Activated gamma-delta T cell treated with Interleukin-2 at 50 U/mL for 16 hours (primary cell): ENCODE measurements around the gene SERPINB10.

ENCODE experiments used
- DNase-seq: peaks from one replicate; pipeline ENCODE4 v3.0.0-alpha.2; 2020

The SERPINB10 gene, protein sequence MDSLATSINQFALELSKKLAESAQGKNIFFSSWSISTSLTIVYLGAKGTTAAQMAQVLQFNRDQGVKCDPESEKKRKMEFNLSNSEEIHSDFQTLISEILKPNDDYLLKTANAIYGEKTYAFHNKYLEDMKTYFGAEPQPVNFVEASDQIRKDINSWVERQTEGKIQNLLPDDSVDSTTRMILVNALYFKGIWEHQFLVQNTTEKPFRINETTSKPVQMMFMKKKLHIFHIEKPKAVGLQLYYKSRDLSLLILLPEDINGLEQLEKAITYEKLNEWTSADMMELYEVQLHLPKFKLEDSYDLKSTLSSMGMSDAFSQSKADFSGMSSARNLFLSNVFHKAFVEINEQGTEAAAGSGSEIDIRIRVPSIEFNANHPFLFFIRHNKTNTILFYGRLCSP

DNA sequence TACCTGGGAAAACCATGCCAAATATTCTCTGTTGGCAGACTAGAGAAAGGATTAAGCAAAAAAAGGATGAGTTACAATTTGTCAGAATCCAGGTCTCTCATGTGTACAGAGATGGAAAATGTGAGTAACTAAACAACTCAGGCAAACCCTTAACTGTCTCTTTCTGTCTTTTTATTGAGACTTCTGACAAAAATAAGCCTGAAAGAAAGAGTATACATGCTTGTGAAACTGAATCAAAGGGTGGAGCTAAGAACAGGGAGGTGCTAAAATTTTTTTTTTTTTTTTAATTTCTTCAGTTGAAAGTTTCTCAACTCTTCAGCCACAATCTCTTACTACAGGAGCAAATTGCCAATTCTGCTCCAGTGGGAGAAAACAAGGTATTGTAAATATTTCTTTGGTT, at the start of gene SERPINB10:
Gene SERPINB10 (plus strand): TSS at position 295 of the 400 bp plus-strand sequence. CDS start 7,553 bp downstream, outside the sequence.
- no peak for DNase-seq

DNA sequence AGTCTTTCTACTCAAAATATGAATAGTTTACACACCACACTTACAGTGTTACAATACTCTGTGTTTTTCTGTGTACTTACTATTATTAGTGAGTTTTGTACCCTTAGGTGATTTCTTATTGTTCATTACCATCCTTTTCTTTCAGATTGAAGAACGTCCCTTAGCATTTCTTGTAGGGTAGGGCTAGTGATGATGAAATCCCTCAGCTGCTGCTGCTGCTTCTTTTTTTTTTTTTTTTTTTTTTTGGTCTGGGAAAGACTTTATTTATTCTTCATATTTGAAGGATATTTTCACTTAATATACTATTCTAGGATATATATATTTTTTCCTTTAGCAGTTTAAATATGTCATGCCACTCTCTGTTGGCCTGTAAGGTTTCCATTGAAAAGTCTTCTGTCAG, 49.3 kb upstream of the SERPINB10 start:
- no peak for DNase-seq

DNA sequence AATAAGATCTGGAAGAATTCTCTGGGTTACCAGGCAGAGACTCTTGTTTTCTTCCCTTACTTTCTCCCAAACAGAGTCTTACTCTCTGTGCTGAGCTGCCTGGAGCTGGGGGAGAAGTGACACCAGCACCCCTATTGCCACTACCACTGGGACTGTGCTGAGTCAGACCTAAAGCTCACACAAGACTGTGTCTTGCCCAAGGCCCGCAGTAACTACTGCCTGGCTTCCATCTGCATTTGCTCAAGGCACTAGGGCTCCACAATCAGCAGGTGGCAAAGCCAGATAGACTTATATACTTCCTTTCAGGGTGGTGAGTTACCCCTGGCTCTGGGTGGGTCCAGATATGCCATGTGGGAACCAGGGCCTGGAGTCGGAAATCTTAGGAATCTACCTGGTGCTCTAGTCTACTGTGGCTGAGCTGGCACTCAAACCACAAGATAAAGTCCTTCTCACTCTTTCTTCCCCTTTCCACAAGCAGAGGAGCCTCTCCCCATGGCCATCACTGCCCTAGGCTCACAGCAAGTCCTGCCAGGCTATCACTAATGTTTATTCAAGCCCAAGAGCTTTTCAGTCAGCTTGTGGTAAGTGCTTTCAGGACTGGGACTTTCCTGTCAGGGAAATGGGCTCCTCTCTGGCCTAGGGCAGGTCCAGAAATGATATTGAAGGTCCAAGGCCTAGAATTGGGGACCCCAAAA, 47.8 kb upstream of the SERPINB10 start:
- no peak for DNase-seq

DNA sequence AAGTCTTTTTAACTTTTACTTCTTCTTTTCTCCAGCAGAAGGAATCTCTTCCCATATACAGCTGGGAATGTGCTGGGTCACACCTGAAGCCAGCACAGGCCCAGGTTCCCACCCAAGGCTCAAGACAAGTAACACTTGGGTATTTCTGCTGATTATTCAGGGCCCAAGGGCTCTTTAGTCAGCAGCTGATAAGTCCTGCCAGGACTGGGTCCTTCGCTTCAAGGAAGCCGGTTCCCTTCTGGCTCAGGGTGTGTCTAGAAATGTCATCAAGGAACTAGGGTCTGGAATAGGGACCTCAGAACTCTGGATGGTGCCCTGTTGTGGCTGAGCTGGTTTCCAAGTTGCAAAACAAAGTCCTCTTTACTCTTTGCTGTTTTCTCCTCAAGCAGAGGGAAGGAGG, 47.2 kb upstream of the SERPINB10 start:
- DNase-seq = no peak

DNA sequence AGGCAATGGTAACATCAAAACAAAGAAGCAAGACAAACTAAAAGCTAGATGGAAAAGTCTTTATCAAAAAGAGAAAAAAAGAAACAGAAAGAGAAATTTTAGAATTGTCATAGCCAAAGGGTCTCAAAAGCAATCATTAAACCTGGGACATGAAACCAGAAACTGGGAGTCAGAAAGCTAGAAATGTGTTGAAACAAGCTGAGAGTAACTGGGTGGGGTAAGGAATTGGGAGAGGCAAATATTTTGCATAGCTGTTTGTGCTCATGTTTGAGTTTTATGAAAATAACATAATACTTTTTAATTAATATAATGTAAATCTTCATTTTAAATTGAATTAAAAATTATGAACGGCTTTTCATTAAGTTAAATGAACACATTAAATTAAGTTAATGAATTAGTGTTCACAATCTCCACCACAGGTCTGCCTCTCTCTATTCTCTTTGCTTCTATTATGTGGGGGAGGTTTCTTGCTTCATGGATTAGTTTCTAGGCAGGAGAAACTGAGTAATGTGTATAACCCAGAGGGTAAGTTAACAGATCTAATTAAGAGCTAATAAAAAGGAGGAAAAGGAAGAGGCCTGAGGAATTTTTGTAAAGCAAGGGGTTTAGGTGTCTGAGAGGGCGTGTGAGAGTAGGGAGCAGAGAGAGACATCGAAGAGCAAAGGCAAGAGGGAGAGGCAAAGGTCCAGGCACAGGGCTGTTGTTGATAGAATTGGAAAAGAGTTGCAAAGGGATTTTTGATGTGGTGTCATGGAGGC, 40.2 kb upstream of the SERPINB10 start:
- no peak for DNase-seq

DNA sequence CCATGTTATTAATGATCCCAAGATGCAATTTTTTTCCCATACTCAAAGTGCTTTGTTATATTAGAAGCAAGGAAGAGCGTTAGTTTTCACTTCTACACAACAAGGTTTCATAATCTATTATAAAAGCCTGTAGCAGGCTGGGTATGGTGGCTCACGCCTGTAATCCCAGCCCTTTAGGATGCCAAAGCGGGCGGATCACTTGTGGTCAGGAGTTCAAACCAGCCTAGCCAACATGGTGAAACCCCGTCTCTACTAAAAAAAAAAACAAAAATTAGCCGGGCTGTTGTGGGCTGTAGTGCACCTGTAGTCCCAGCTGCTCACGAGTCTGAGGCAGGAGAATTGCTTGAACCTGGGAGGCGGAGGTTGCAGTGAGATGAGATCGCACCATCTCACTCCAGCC, 39.2 kb upstream of the SERPINB10 start:
- no peak for DNase-seq

DNA sequence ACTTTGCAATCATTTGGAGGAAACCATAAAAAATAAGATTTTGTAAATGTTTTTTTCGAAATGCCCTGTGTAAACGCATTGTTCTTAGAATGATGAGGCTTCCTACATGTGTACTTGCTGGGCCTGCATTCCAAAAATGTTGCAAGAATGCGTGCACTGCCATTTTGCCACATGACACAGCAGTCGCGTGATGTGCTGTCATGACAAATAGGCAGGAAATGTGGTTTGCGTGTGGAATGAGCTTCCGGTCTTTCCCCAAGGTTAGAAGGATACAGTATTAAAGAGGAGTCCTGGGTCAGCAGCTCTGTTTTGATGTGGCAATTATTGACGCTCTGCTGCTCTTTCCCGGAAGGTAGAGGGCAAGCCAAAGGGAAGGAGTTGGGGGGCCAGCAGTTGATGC, 38.4 kb upstream of the SERPINB10 start:
- no peak for DNase-seq

DNA sequence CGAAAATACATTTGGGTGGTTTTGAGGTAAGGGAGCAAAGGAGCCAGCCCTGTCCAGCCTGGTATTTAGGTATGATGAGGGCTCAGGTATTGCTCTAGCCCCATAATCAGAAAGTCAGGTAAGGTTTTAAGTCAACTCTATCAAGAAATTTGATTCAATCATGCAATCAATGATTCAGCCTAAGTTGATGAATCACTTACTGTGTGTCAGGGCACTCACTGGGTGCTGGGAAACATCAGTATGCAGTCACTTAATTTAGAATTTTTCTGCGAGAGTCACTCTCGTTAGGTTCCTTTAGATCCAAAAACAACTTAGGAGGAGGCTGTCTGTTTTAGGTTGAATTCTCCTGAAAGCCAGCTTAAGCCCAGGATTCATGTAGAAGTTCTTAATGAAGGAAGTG, 37.9 kb upstream of the SERPINB10 start:
- DNase-seq = no peak

DNA sequence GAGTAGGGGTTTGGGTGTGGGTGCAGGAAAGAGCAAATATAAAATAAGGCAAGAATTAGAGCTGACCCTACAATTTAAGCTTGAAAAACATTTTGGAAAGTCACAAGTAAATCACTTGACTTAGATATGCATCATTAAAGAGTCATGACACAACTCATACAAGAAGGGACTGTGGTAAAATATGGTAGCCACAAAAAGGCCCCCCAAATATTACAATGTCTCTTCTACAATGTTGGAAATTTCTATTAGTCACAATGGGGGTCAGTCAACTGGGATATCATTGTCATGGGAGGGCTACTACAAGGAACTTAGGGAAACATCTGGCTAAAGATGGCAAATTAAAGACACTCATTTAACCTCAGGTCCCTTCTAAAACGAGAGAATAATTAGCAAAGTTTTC, 35.9 kb upstream of the SERPINB10 start:
- DNase-seq = no peak

DNA sequence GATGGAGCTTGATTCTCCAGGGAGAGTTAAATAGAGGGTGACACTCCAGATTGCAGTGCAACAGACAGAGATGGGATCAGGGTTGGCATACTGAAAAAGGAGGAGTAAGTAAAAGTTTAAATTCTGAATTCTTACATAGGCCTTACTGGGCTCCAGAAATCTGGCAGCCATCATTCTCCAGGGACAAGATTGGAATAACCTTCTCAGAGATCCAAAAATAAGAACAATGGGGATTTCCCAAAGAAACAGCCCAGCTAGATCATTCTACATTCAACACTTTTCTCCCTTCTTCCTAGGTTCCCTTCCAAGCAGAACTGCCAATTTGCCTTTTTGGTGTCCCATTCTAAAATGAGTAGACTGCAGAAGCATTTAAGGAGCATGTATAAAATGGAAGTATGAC, 35.2 kb upstream of the SERPINB10 start:
- no peak for DNase-seq

DNA sequence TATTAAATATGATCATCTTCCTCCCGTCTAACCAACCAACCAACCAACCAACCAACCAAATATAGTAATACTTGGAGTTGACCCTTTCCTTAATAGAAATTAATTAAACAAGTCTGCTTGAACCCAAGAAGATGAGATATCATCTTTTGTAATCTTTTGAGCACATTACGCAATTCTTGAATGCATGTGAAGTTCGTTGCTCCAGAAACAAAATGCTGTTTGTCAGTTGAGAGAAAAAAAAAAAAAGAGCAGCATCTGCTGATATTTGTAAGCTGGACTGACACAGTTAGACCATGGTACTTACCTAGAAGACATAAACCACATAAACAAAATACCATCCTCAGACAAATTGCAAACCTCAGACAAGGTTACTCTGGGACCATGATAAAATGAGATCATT, 29.4 kb upstream of the SERPINB10 start:
- no peak for DNase-seq

DNA sequence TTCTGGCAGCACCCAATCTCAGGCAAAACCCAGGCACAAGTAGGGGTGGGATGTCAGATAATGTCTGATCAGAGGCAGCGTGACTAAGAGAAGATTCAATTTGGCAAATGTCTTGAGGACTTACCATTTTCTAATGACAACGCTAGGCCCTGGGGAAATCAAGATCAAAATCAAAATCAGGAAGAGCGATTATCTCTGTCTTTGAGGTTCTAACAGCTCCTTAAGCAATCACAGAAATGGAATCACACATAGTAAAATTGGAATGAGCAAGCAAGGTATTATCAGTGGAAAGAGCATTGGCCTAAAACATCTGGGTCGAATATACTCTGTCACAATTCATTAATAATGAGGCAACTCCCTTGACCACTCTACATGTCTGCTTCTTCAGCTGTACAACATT, 28.8 kb upstream of the SERPINB10 start:
- DNase-seq = no peak

DNA sequence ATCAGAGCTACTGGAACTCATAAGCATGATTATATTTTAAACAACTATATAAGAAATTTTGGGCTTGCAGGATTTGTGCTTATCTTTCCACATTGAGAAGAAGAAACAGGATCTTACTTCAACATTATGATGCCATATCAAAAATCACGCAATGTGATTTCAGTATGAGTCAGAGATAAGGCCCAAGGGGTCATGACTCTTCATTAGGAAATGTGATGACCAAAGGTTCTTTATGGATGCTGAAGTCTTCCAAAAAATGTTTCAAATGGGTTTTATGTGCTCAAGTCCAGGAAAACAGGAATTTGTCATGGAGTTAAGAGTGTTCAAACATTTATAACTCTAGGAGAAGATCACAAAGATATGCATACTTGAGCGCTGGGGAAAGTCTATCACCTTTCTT, 28.0 kb upstream of the SERPINB10 start:
- DNase-seq = no peak

DNA sequence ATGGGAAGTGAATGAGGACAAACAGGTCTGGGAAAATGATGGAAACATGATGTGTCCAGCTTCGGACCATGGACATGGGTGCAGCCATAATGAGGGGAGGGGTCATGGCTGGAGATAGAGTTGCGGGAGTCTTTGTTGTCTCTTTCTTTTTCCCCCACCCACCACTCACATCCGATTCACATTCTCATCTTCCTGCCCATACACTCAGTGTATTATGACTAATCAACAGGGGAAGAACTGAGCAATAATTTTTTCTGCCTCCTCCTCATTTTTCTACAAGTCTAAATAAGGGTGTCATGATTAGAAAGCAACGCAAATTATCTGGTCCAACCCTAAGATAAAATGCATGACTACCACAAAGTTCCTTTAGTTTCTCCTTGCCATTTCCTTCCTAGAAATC, 25.9 kb upstream of the SERPINB10 start:
- DNase-seq = no peak

DNA sequence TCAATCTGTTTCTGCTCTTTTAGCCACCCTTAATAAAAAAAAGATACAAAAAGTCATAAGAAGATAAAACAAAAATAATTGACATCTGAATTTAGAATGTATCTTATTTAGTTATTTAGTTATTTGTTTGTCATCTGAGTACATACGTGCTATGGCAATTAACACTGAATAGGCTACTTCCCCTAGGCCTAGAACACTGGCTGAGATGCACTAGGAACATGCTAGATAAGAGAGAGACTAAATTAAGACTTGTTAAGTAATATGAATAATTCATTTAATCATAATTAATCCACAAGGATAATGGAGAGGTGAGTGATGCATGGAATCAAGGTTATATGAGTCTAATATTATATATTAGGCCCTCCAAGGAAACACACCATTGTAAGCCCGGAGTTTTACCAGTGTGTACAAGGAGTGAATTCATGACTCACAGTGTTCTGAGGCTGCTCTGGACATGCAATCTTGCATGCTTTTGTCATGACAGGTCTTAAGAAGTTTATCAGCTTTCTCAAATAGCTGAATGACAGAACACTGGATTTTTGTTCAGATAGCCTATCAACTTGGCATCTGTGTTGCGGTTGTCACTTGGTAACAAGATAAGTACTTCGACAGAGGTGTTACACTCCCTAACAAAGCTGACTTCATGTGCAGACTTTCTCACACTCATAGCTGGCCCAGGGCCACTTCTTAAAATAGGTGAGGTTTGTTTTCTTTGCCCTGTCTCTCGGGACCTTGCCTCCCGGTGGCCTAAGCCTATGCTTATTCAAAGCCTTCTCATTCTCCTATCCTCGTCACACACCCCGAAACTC, 25.2 kb upstream of the SERPINB10 start:
- no peak for DNase-seq

DNA sequence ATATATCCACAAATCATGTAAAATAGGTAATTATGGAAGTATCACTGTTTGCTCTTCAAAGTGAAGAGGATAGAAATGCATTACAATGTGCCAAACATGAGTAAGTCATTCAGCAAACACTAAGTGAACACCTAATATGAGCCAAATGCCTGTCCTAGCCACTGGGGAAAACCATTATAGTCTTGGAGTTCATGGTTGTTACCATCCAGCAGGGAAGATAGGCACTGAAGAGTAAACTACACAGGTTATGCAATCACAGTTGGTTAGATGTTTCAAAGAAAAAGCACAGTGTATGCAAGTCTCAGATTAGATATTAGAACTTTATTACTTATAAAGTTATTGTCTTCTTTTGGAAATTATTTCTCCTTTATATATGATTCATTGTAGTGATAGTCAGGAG, 24.1 kb upstream of the SERPINB10 start:
- DNase-seq = no peak

DNA sequence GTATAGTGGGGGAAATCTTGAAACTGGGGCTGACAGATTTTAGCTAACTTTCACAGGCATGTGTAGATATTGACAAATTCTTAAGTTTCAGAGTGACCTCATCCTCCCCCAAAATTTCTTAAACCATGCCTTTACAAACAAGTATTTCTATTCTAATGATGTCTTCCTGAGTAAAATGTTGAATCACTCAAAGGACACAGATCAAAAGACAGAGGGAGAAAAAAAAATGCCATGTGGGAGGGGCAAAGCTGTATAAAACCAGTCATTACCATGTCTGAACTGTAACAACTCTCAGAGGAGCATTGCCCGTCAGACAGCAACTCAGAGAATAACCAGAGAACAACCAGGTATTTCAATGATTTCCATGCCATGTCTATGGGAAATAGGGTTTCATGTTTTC, 20.3 kb upstream of the SERPINB10 start, which contains the start of gene SERPINB2:
Gene SERPINB2 (plus strand): TSS at position 282 of the 400 bp plus-strand sequence. CDS start 3,740 bp downstream, outside the sequence.
- no peak for DNase-seq

DNA sequence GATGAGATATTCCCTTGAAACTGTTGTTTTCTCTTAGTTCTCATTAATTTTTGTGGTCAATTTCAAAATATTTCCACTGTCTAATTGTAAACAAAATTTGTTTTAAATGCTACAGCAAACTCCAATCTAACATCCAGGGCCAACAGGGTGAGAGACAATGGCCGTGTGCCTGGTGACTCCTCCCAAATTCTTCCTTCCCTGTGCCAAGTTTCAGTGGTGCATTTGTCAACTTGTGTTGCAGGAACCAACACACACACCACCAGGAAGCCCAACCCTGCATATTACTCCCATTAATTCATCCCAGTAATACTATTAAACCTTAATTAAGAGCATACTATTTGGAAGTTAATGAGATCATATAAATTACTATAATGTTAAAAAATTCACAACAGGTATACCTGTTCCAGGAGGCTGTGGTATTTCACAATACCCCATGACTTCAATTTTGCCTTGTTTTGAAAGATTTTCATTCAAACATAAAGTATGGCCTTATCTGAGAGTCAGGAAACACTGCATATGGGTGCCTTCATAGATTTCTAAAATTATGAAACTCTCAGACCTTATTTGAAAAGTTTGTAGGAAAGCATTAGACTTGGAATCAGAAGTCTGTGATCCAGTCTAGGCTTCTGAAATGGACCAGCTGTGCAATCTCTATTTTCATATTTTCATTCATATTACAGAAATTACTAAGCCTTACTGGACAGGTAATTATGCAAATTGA, 19.1 kb upstream of the SERPINB10 start:
- DNase-seq = no peak

DNA sequence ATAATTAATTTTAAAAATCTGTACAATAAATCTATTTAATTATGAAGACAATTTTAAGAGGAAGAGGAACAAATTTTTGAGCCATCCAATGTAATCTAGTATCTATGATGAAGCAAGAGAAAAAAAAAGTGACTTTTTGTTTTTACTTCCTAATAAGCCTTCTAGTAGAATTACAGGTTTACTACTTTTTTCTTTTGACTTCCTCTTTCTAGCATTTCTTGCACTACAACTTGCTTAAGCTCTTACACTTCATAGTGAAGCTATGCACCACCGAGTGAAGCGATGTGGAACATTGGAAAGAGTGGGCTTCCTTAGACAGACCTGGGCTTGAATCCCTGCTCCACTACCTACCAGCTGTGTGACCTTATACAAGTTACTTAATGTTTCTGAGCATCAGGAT, 18.1 kb upstream of the SERPINB10 start:
- DNase-seq = no peak

DNA sequence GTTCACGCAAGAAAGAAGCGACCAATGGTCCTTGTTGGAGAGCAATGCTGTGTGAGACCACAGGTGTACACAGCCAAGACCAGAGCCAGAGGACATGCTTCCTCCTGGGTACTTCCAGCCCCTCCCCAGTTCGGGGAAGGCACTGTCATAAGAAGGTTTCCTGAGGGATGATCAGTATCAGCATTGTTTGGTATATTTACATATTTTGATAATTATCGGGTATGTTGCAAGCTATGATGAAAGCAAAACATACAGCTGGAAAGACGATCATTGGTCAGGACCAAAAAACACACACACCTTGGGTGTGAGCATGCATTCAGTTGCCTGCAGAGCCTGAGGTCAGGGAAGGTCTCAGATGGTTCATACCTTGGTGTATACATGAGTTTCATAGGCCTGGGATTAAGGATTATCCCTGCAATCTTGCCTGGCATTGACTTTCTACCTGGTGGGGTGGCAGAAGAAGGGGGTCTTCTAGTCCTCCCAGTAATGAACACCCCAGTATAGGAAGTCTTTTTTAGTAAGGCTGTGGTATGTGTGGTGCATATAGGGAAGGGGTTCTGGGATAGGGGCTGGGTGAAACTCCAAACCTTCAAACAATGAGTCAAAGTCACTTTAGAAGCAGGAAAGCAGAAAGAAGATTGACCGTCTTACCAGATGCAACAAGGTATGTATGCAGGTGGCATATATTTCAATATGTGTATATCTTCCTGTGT, 17.4 kb upstream of the SERPINB10 start:
- DNase-seq = no peak

DNA sequence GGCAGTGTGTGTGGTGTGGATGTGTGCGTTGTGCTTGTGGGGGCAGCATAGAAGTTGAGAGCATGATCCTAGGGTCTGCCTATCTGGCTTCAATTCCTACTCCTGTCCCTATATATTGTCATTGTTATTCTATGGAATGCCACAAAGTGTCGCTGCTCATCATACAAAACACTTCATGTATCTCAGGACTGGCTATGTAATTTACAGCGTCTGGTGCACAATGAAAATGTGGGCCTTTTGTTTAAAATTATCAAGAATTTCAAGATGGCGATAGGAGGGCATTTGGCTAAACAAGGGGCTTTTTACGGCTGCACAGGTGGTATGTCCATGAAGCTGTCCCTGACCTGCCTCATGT, 16.8 kb upstream of the SERPINB10 start:
- no peak for DNase-seq

DNA sequence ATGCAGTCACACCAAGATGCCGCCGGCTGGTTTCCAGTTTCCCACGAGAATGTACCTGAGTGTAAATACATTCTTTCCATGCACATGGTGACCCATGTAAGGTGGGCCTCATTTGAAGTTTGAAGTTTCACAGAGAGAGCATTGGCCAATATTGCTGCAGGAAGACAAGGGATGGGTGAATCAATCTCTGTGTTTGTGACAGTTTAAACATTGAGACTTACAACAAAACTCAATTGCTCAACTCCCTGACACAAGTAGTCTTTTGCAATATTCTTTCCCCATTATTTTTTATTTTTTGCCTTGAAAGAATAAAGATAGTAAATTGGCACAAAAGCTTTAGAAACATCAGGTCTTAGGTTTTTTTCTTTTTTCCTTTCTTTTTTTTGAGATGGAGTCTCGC, 15.2 kb upstream of the SERPINB10 start:
- no peak for DNase-seq
